GM23248 (cell line): ENCODE data around the gene OR1L6. TPM values are rescaled to one million over a fixed set of nuclear protein-coding genes. Genes with fewer than 3 reads are reported as not detected.

Source experiments
- DNase-seq: peaks from one replicate; pipeline ENCODE4 v3.0.0-alpha.2; 2015
- H2AFZ ChIP-seq: fragments of 200-600 bp; sonication (generic); 2 replicates; pipeline ENCODE4 v1.6.1; 2016; ENCODE audit warnings: antibody characterized with exemption
- H3F3A ChIP-seq: fragments of 200-600 bp; sonication (generic); 2 replicates; pipeline ENCODE4 v1.6.1; 2016; ENCODE audit warnings: mild to moderate bottlenecking, antibody characterized with exemption, mixed run types; ENCODE audit not compliant: insufficient read depth
- H3K27ac ChIP-seq: fragments of 200-600 bp; sonication (generic); 2 replicates; pipeline ENCODE4 v1.5.1; 2016; ENCODE audit warnings: mild to moderate bottlenecking
- H3K27me3 ChIP-seq: fragments of 200-600 bp; sonication (generic); replicated peaks from 2 replicates; pipeline ENCODE4 v1.6.1; 2016; ENCODE audit warnings: mild to moderate bottlenecking; ENCODE audit not compliant: insufficient read depth
- H3K36me3 ChIP-seq: fragments of 200-600 bp; sonication (generic); 2 replicates; pipeline ENCODE4 v1.6.1; 2016; ENCODE audit warnings: low read depth, mild to moderate bottlenecking
- H3K4me1 ChIP-seq: fragments of 200-600 bp; sonication (generic); 2 replicates; pipeline ENCODE4 v1.6.1; 2016; ENCODE audit warnings: mild to moderate bottlenecking; ENCODE audit not compliant: insufficient read depth
- H3K4me2 ChIP-seq: fragments of 200-600 bp; sonication (generic); one replicate; pipeline ENCODE4 v1.6.1; 2016; ENCODE audit warnings: mild to moderate bottlenecking; ENCODE audit not compliant: unreplicated experiment
- H3K4me3 ChIP-seq: fragments of 200-600 bp; sonication (generic); 2 replicates; pipeline ENCODE4 v1.5.1; 2016; ENCODE audit warnings: mild to moderate bottlenecking
- H3K79me2 ChIP-seq: fragments of 200-600 bp; sonication (generic); 2 replicates; pipeline ENCODE4 v1.6.1; 2016; ENCODE audit warnings: mild to moderate bottlenecking; ENCODE audit not compliant: insufficient read depth
- H3K9ac ChIP-seq: fragments of 200-600 bp; sonication (generic); 2 replicates; pipeline ENCODE4 v1.6.1; 2016; ENCODE audit warnings: mild to moderate bottlenecking
- H3K9me2 ChIP-seq: fragments of 200-600 bp; sonication (generic); 2 replicates; pipeline ENCODE4 v1.6.1; 2016; ENCODE audit warnings: mixed run types, mild to moderate bottlenecking, moderate library complexity; ENCODE audit not compliant: insufficient read depth
- H3K9me3 ChIP-seq: fragments of 200-600 bp; sonication (generic); one replicate; pipeline ENCODE4 v1.6.1; 2017; ENCODE audit warnings: low read depth
- H4K20me1 ChIP-seq: fragments of 200-600 bp; sonication (generic); 2 replicates; pipeline ENCODE4 v1.6.0; 2016; ENCODE audit not compliant: insufficient read depth
- EZH2 ChIP-seq: fragments of 200-600 bp; sonication (generic); IDR thresholded peaks from 2 replicates; pipeline ENCODE4 v1.6.1; 2018; ENCODE audit warnings: antibody characterized with exemption, mild to moderate bottlenecking; ENCODE audit not compliant: insufficient read depth, poor library complexity, severe bottlenecking
- EZH2phosphoT487 ChIP-seq: fragments of 200-600 bp; sonication (generic); IDR thresholded peaks from 2 replicates; pipeline ENCODE4 v1.6.1; 2018; ENCODE audit warnings: antibody characterized with exemption, moderate library complexity, mild to moderate bottlenecking, low read depth; ENCODE audit not compliant: insufficient read depth
- WGBS, 2 experiments: methylation state at CpG; one replicate each; pipeline ENCODE4 v1.1.6; 2015 to 2017; ENCODE audit warnings: low lambda C conversion rate in 2 of 2, low coverage in 1 of 2; ENCODE audit errors: missing lambda C conversion rate in 2 of 2; 5-methylcytosine and 5-hydroxymethylcytosine counted together
- in situ Hi-C: fragments of 300-500 bp; cut with MboI; formaldehyde crosslinking; loops from 2 replicates; pipeline ENCODE4 v1.15.0; 2020
- polyA plus RNA-seq: library from polyadenylated mRNA; unstranded; fragments of >200 nt; fragmentation: Nextera tagmentation; extraction: Ambion mirVana; gene quantifications from 2 replicates; pipeline ENCODE4 v1.2.1, GENCODE V29; 2016
- total RNA-seq: library from RNA; depleted of rRNA; stranded (reverse); fragments of >200 nt; shearing (Covaris generic); gene quantifications from 2 replicates; pipeline ENCODE4 v1.2.3, GENCODE V29; 2014

Gene OR1L6
- total and polyA plus RNA-seq, 2 experiments from 2014 or later, result not detected

DNA sequence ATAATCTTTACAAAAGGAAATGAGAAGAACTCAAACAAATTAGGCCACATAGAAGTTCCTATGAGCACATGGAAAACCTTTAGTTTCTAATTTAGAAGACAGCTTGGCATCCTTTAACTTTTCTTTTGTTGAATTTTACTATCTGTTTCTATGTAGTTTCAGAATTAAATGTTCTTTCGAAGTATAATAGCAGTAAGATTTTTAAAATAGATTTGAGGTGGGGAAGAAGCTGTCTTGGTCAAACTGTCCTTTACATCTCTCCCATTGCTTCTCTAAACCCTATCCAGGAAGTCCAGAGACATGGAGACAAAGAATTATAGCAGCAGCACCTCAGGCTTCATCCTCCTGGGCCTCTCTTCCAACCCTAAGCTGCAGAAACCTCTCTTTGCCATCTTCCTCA, 18.4 kb upstream of the OR1L6 start, which contains the start of gene OR1L4:
OR1L4 (plus strand) TSS at position 301 of the 400 bp plus-strand sequence; CDS start at position 301, 0 bp downstream.
- 26 to 56% methylated on average over 1 of the region's 1 CpG for WGBS, 2 experiments
- Histone ChIP-seq H3K9ac (no peak within 1 kb of the TSS), H3K27me3 (no peaks in the 10 kb centered on the region)

GRCh38 chr9:122754825-122755224, 12.7 kb downstream of the OR1L6 start:
- Histone ChIP-seq H3F3A (no peaks in the 10 kb centered on the region), H3K4me1 (no peaks in the 10 kb centered on the region), H3K27ac (no peak overlapping the region), H3K9me3 (no peaks in the 10 kb centered on the region), H4K20me1 (no peaks in the 10 kb centered on the region), H3K4me3 (no peak overlapping the region), H3K36me3 (no peaks in the 10 kb centered on the region), H3K27me3 (no peaks in the 10 kb centered on the region), H2AFZ (no peak overlapping the region), H3K9ac (no peak overlapping the region), H3K4me2 (no peak overlapping the region), H3K9me2 (no peaks in the 10 kb centered on the region), H3K79me2 (no peaks in the 10 kb centered on the region)
- WGBS, 2 experiments, result 17 to 21% methylated on average over 2 of the region's 2 CpGs
- TF ChIP-seq EZH2 (no peak), EZH2phosphoT487 (no peak)
- in situ Hi-C loops, result no loop called here
- DNase-seq, result no peak

More for the DNA sequence above, 18.4 kb upstream of the OR1L6 start, which contains the start of gene OR1L4:
- no peak for DNase-seq
- no peak within 1 kb of the TSS for H3K4me3 ChIP-seq
- TF ChIP-seq EZH2phosphoT487, result no peak
- no peak for TF ChIP-seq EZH2
- H3K9me2 ChIP-seq, result no peaks in the 10 kb centered on the region
- H3K36me3 ChIP-seq, result no peaks in the 10 kb centered on the region
- H3K9me3 ChIP-seq, result peaks cover 7% of the 10 kb centered on the region
- no peak within 1 kb of the TSS for H3K27ac ChIP-seq
- in situ Hi-C loops, result no loop called here
- H4K20me1 ChIP-seq, result no peaks in the 10 kb centered on the region
- no peaks in the 10 kb centered on the region for H3F3A ChIP-seq
- H2AFZ ChIP-seq, result no peak within 1 kb of the TSS
- H3K4me1 ChIP-seq, result no peaks in the 10 kb centered on the region
- H3K4me2 ChIP-seq, result no peak within 1 kb of the TSS
- H3K79me2 ChIP-seq, result no peaks in the 10 kb centered on the region

GRCh38 chr9:122767817-122768216, 25.7 kb downstream of the OR1L6 start:
- 30 to 41% methylated on average over 4 of the region's 4 CpGs for WGBS, 2 experiments

GRCh38 chr9:122777052-122777451, 34.9 kb downstream of the OR1L6 start:
- H4K20me1 ChIP-seq, result no peaks in the 10 kb centered on the region
- no peak overlapping the region for H2AFZ ChIP-seq
- H3K4me2 ChIP-seq, result no peak overlapping the region
- no peak overlapping the region for H3K4me3 ChIP-seq
- no peak for DNase-seq
- peaks cover 9% of the 10 kb centered on the region; the same call in 1 of the 2 replicates for H3F3A ChIP-seq
- H3K27me3 ChIP-seq, result no peaks in the 10 kb centered on the region
- no peaks in the 10 kb centered on the region for H3K79me2 ChIP-seq
- H3K36me3 ChIP-seq, result no peaks in the 10 kb centered on the region
- no peak overlapping the region for H3K9ac ChIP-seq
- no peaks in the 10 kb centered on the region for H3K9me3 ChIP-seq
- in situ Hi-C loops, result no loop called here
- peaks cover 20% of the 10 kb centered on the region for H3K4me1 ChIP-seq
- TF ChIP-seq EZH2phosphoT487, result no peak
- no peak for TF ChIP-seq EZH2
- H3K27ac ChIP-seq, result no peak overlapping the region
- no peaks in the 10 kb centered on the region for H3K9me2 ChIP-seq
- 62 to 69% methylated on average over 8 of the region's 8 CpGs for WGBS, 2 experiments

More at GRCh38 chr9:122767817-122768216, 25.7 kb downstream of the OR1L6 start:
- Histone ChIP-seq H2AFZ (no peak overlapping the region), H3K27ac (no peak overlapping the region), H4K20me1 (no peaks in the 10 kb centered on the region), H3K27me3 (no peaks in the 10 kb centered on the region), H3K4me1 (no peaks in the 10 kb centered on the region), H3K36me3 (no peaks in the 10 kb centered on the region), H3F3A (no peaks in the 10 kb centered on the region), H3K9me3 (no peaks in the 10 kb centered on the region), H3K9ac (no peak overlapping the region), H3K79me2 (no peaks in the 10 kb centered on the region), H3K4me3 (no peak overlapping the region), H3K9me2 (no peaks in the 10 kb centered on the region), H3K4me2 (no peak overlapping the region)
- in situ Hi-C loops, result no loop called here
- no peak for TF ChIP-seq EZH2phosphoT487
- no peak for TF ChIP-seq EZH2
- no peak for DNase-seq
